DND-41 (cell line): Measurements from ENCODE around the gene ABCC12.

Source experiments
- ATAC-seq: fragments of 200-7000 bp; cut with Tn5 transposase; 3 replicates; pipeline ENCODE4 v1.9.1; 2021; ENCODE audit warnings: low read depth; ENCODE audit not compliant: insufficient read depth
- DNase-seq: peaks from one replicate; pipeline ENCODE4 v3.0.0-alpha.2; 2020
- H2AFZ ChIP-seq: 2 replicates; pipeline ENCODE4 v1.6.0; 2012; ENCODE audit warnings: low read depth, low read length
- H3K27ac ChIP-seq: 2 replicates; pipeline ENCODE4 v1.5.1; 2012; ENCODE audit warnings: low read length, inconsistent platforms
- H3K27me3 ChIP-seq: fragments of 200-600 bp; sonication (generic); 2 replicates; pipeline ENCODE4 v1.6.0; 2012; ENCODE audit warnings: low read length, mild to moderate bottlenecking, inconsistent platforms; ENCODE audit not compliant: insufficient read depth, poor library complexity
- H3K36me3 ChIP-seq: 2 replicates; pipeline ENCODE4 v1.5.1; 2012; ENCODE audit warnings: low read length, inconsistent platforms; ENCODE audit not compliant: insufficient read depth
- H3K4me1 ChIP-seq: 2 replicates; pipeline ENCODE4 v1.5.1; 2012; ENCODE audit warnings: mild to moderate bottlenecking, low read length; ENCODE audit not compliant: insufficient read depth
- H3K4me2 ChIP-seq: 2 replicates; pipeline ENCODE4 v1.6.0; 2012; ENCODE audit warnings: mild to moderate bottlenecking, moderate library complexity, low read length, inconsistent platforms; ENCODE audit not compliant: insufficient read depth
- H3K4me3 ChIP-seq, 2 experiments: fragments of 200-600 bp in 1 of 2; shearing (Covaris generic) in 1 of 2; 2 replicates each; pipeline ENCODE4 v1.5.1; 2012 to 2016; ENCODE audit warnings: inconsistent platforms in 2 of 2, low read length in 2 of 2, mild to moderate bottlenecking in 2 of 2, low read depth in 1 of 2, moderate library complexity in 1 of 2
- H3K79me2 ChIP-seq: 2 replicates; pipeline ENCODE4 v1.6.0; 2012; ENCODE audit warnings: low read length, inconsistent platforms; ENCODE audit not compliant: insufficient read depth
- H3K9ac ChIP-seq: 2 replicates; pipeline ENCODE4 v1.6.0; 2012; ENCODE audit warnings: low read depth, mild to moderate bottlenecking, inconsistent platforms, low read length, moderate library complexity
- H3K9me3 ChIP-seq: 2 replicates; pipeline ENCODE4 v1.5.1; 2012; ENCODE audit warnings: low read length, moderate library complexity, mild to moderate bottlenecking, inconsistent platforms; ENCODE audit not compliant: insufficient read depth, severe bottlenecking
- H4K20me1 ChIP-seq: 2 replicates; pipeline ENCODE4 v1.6.0; 2012; ENCODE audit warnings: low read length; ENCODE audit not compliant: insufficient read depth
- EZH2 ChIP-seq: IDR thresholded peaks from 3 replicates; pipeline ENCODE4 v1.6.1; 2012; ENCODE audit warnings: borderline replicate concordance, low read depth, mild to moderate bottlenecking, moderate library complexity, low read length, inconsistent platforms; ENCODE audit not compliant: severe bottlenecking
- TF ChIP-seq, protein P1 (sequence below): IDR thresholded peaks from 2 replicates; pipeline ENCODE4 v1.5.1; 2012; ENCODE audit warnings: borderline replicate concordance, low read length, moderate library complexity, mild to moderate bottlenecking; ENCODE audit not compliant: poor library complexity, severe bottlenecking; ENCODE audit errors: extremely low read depth

ABCC12 gene

GRCh38 chr16:48155926-48156789, at the start of gene ABCC12:
Gene ABCC12 (minus strand): TSS chr16:48155993. CDS start chr16:48146424, 9,569 bp downstream.
- TF ChIP-seq, protein P1, sequence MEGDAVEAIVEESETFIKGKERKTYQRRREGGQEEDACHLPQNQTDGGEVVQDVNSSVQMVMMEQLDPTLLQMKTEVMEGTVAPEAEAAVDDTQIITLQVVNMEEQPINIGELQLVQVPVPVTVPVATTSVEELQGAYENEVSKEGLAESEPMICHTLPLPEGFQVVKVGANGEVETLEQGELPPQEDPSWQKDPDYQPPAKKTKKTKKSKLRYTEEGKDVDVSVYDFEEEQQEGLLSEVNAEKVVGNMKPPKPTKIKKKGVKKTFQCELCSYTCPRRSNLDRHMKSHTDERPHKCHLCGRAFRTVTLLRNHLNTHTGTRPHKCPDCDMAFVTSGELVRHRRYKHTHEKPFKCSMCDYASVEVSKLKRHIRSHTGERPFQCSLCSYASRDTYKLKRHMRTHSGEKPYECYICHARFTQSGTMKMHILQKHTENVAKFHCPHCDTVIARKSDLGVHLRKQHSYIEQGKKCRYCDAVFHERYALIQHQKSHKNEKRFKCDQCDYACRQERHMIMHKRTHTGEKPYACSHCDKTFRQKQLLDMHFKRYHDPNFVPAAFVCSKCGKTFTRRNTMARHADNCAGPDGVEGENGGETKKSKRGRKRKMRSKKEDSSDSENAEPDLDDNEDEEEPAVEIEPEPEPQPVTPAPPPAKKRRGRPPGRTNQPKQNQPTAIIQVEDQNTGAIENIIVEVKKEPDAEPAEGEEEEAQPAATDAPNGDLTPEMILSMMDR = no peak
- TF ChIP-seq EZH2 = no peak
- DNase-seq (no peak), ATAC-seq (peak; percentile 17; the same call in 1 of the 3 replicates)
- peaks cover 3% of the 10 kb centered on the region for H3K4me1 ChIP-seq
- no peak within 1 kb of the TSS for H3K4me2 ChIP-seq
- no peak within 1 kb of the TSS for H2AFZ ChIP-seq
- H3K27me3 ChIP-seq = peaks cover 8% of the 10 kb centered on the region
- no peak within 1 kb of the TSS for H3K4me3 ChIP-seq
- no peaks in the 10 kb centered on the region for H3K79me2 ChIP-seq
- no peaks in the 10 kb centered on the region for H3K36me3 ChIP-seq
- no peak within 1 kb of the TSS for H3K9ac ChIP-seq
- H3K27ac ChIP-seq = no peak within 1 kb of the TSS
- no peaks in the 10 kb centered on the region for H3K9me3 ChIP-seq
- no peaks in the 10 kb centered on the region for H4K20me1 ChIP-seq

- Histone ChIP-seq H2AFZ (no peak overlapping the region), H3K4me2 (no peak overlapping the region), H3K4me1 (no peaks in the 10 kb centered on the region), H3K9me3 (no peaks in the 10 kb centered on the region), H3K9ac (no peak overlapping the region), H3K79me2 (no peaks in the 10 kb centered on the region), H3K27me3 (peaks cover 10% of the 10 kb centered on the region), H3K36me3 (no peaks in the 10 kb centered on the region), H3K4me3 (no peak overlapping the region), H4K20me1 (0 out of 2 replicates have a peak, but pooled peaks cover 2% of the 10 kb centered on the region), H3K27ac (no peak overlapping the region)
- TF ChIP-seq EZH2 = no peak
- TF ChIP-seq, protein P1 = no peak
- ATAC-seq (no peak), DNase-seq (no peak)
These were observed 49.0 kb upstream of the ABCC12 start for GRCh38 chr16:48204825-48205151.

DNA sequence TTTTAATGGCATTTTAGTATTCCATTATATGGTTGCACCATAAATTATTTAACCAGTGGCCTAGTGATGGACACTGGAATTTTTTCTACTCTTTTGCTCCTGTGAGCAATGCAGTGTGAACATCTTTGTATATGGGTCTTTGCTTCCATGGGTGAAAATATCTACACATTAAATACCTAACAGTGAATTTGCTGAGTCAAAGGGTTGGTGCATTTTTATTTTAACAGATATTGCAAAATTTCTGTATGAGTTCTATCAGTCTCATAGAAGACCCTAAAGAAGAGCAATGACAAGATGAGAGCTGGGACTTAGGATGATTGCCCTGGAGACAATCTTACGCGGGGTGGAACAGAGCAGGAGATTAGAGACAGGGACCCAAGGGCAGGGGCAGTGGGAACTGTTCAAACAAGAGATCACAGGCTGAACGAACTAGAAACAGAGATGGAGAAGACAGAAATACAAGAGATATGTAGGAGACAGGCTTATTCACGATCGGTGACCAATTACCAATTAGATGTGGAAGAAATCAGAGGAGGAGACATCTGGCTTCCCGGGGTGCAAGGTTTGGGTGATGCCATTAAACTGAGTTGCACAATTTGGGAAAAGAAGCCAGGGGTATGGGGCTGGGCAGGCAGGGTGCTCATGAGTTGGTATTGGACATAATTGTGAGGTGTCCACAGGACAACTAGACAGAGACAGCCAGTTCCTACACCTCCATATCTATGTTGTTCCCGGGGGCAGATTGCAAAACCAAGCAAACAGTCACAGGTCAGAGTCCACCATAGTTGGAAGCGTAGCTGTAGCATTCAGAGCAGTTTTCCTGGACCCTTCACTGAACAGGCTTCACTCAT, 48.4 kb upstream of the ABCC12 start:
- DNase-seq = no peak
- H3K4me2 ChIP-seq = no peak overlapping the region
- ATAC-seq = no peak
- no peak for TF ChIP-seq EZH2
- TF ChIP-seq, protein P1 = no peak
- H3K9ac ChIP-seq = no peak overlapping the region
- H3K9me3 ChIP-seq = no peaks in the 10 kb centered on the region
- H3K27me3 ChIP-seq = peaks cover 10% of the 10 kb centered on the region
- no peak overlapping the region for H2AFZ ChIP-seq
- H3K36me3 ChIP-seq = no peaks in the 10 kb centered on the region
- H3K79me2 ChIP-seq = no peaks in the 10 kb centered on the region
- H3K4me3 ChIP-seq = no peak overlapping the region
- no peak overlapping the region for H3K27ac ChIP-seq
- H3K4me1 ChIP-seq = no peaks in the 10 kb centered on the region
- 0 out of 2 replicates have a peak, but pooled peaks cover 2% of the 10 kb centered on the region for H4K20me1 ChIP-seq
